GM21737 (cell line): ENCODE measurements around the gene ADARB1.

Experiments used
- ATAC-seq: cut with Tn5 transposase; IDR thresholded peaks from one replicate; pipeline ENCODE4 v1.9.1; 2021; ENCODE audit warnings: mild to moderate bottlenecking, moderate library complexity; ENCODE audit not compliant: unreplicated experiment

Gene ADARB1

GRCh38 chr21:45073301-45074047, 906 bp upstream of the ADARB1 start:
- ATAC-seq = no peak

DNA sequence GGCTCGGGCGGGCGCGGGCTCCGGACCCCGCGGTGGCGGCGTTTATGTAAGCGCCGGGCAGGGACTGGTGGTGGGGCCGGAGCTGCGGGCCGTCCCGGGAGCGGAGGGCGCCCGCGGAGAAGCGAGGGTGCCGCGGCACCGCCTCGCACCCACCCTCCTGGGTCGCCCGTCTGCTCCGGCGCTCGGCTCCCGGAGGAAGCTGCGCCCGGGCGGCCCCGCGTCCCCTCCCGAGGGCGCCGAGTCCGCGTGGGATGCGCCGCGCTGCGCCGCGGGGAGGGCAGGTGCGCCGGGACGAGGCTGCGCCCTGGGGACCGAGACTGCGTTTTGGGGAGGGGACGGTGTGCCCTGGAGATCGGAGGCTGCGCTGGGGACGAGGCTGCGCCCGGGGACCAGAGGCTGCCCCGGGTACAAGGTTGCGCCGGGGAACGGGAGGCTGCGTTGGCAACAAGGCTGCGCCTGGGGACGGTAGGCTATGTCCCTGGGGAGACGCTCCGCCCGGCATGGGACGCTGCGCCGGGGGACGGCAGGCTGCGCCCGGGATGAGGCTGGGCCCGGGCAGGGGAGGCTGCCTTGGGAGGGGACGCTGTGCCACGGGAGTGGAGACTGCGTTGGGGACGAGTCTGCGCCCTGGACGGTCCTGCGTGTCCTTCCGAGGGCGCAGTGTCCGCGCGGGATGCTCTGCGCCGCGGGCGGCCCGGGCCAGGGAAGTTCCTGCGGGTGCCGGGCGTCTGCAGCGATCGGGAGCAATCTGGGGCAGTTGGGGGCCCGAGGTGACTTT, 627 bp downstream of the ADARB1 start:
- no peak for ATAC-seq

GRCh38 chr21:45075596-45076244, 1.3 kb downstream of the ADARB1 start:
- no peak for ATAC-seq

GRCh38 chr21:45076245-45076711, 1.9 kb downstream of the ADARB1 start:
- ATAC-seq = no peak

DNA sequence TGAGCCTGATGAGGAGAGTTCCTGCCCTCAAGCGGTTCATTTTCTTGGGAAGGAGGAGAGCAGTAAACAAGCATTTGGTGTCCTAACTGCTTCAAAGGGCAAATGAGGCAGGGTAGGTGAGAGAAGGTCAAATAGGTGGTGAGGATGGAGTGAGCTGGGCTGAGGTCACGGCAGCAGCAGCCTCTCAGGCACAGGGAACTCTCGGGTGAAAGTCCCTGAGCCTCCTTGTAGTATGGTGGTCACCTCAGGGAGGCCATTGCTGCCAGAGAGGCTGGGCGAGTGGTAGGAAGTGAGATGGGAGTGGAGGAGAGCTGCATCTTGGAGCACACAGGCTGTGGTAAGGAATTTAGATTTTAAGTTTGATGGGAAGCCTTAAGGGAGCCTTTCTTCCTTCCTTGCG, 4.0 kb downstream of the ADARB1 start:
- ATAC-seq = no peak

GRCh38 chr21:45078877-45079281, 4.5 kb downstream of the ADARB1 start:
- no peak for ATAC-seq

- ATAC-seq = no peak
Measured at GRCh38 chr21:45079351-45079750, 5.0 kb downstream of the ADARB1 start.

GRCh38 chr21:45080232-45080631, 5.9 kb downstream of the ADARB1 start:
- no peak for ATAC-seq

DNA sequence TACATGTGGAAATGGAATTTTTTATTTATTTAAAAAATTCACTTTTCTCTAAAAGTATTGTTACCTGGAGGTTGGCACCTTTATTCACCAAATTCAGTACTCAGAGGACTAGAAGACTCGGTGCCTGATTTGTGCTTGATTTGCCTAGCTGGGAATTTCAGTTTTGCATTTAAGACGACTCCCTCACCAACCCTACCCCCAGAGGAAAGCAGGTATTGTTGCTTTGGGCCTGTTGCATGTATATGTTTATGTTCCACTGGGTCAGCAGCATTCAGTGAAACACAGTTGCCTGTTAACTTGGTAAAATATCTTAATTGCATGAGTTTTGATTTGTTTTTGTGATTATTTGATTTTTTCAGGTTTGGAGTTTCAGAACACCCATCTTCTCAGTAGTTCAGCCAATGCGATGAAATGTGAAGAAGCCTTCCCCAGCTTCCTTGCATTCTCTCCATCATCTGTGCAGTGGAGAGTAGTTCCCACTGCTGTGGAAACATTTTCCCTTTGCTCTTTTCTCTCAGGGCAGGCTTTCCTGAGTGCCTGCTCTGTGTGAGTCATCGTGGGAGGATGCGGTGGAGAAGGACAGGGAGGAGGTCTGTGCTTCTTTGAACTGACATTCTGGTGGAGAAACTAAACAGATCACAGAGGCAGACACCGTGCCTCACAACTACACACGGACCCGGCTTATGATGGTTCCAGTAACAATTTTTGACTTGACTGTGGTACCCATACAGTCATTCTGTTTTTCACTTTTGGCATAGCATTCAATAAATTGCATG, 6.4 kb downstream of the ADARB1 start:
- ATAC-seq = no peak

DNA sequence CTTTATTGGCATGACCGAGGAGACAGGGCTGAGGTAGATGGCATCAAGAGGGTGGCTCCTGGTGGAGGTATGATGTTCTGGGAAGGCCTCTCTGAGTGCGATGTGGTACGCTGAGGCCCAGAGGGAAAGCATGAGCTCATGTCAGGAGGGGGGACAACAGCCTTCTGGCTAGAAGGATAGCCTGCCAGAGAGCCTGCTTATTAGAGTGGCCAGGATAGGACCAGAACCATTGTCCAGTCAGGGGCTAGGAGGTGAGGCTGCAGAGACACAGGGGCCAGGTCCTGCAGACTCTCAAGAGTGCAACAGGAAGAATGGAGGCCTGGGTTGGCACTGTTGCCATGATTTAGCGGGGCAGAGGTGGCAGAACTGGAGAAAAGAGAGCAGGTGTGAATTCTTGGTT, 7.3 kb downstream of the ADARB1 start:
- ATAC-seq = no peak

DNA sequence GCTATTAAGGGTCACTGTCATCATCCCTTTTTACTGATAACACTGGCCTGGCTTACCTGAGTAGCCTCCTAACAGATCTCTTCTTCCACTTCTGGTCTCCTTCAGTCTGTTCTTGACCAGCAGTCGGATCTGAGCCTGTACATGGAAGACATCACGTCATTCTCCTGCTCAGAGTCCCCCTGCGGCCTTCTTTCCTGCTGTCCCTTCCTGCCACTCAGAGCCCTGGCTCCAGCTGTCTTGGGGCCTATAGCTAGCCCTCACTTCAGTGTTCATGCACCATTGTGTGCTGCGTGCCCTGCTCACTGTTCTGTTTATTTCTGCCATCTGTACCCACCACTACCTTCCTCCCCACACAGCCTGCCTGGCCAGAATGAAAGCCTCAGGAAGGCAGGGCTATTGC, 8.4 kb downstream of the ADARB1 start:
- no peak for ATAC-seq

DNA sequence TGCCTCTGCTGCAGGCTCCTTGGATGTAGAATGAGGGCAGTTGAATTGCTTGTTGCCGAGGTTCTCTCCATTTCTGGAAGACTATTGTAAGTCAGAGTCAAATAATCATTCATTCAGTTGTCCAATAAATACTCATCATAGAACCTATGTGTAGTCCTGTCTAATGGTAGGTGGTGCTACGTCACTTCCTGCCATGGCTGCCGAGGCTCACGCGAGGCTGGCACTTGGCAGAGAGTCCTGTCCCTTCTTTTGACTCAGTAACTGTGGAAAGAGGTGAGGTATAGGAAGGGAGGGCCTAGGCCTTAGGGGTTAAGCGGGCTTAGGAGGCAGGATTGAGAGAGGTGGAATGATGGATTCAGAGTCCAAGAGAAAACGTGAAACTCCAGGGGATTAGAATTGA, 9.7 kb downstream of the ADARB1 start:
- no peak for ATAC-seq

GRCh38 chr21:45084881-45085536, 10.6 kb downstream of the ADARB1 start:
- ATAC-seq = no peak

DNA sequence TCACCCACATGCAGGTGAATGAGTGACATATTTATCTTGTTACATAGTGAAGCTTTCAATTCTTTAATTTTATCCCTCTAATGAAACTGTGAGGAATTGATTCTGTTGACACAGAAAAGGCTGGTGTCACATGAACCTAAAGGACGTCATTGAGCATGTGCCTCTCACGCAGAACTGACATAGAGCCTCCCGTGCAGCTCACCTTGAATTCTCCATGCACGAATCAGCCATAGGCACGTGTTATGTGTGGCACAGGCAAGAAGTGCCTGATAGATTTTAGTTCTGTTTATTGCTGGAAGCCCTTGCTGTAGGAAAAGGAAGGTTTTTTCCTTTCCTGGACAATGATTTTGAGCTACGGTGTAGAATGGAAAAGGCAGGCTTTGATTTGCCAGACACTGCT, 11.3 kb downstream of the ADARB1 start:
- no peak for ATAC-seq

DNA sequence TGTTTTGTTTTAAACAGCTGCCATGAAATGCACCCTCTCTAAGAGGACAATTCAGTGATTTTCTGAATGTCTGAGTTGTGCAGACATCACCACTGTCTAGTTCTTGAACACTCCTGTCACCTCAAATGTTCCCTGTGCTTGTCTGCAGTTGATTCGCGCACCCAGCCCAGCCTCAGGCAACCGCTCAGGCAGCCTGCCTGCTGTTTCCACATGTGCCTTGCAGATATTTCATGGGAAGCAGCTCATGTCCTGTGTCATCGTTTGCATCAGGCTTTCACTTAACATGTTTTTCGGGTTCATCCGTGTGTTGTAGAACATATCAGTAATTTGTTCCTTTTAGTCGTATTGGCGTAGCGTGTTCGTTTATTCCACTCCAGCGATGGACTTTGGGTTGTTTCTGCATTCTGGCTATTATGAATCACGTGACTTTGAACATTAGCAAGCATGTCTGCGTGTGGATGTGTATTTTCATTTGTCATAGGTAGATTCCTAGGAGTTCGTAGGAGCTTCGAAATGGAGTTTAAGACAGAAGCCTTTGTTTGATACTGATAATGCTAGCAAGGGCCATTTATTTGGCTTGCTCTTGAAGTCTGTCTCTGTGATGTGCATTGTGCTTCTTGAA, 12.1 kb downstream of the ADARB1 start:
- ATAC-seq = no peak

DNA sequence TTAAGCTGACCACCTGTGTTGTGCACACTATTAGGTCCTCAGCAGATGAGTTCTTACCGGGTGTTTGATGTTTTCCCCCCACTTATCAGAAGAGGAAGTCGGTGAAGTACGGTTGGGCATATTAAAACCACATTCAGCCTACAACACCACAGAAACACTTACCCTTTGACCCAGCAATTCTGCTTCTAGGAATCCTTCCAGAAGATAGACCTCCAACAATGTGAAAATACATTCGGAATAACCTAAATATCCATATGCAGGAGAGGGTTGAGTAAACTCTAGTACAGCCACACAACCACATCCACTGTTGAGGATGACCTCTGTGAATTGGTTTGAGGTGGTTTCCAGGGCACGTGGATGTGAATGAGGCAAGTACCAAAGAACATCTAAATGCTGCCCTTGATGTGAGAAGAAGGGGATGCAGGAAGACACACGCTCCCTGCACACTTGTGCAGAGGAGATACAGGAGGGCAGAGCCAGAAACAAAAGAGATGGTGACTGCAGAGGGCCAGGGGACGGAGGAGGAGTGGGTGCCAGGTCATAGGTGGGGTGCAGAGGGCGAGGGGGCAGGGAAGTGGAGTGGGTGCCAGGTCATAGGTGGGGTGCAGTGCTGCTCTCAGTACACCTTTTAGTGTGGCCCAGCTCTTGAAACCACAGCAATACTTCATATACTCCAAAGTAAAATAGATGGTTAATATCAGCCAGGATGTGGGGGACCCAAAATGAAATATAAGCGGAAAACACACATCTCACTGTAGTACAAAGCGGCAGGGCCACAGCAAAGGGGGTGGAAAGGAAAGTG, 12.8 kb downstream of the ADARB1 start:
- no peak for ATAC-seq

- ATAC-seq = no peak
Measured at GRCh38 chr21:45088116-45088515, 13.7 kb downstream of the ADARB1 start.

DNA sequence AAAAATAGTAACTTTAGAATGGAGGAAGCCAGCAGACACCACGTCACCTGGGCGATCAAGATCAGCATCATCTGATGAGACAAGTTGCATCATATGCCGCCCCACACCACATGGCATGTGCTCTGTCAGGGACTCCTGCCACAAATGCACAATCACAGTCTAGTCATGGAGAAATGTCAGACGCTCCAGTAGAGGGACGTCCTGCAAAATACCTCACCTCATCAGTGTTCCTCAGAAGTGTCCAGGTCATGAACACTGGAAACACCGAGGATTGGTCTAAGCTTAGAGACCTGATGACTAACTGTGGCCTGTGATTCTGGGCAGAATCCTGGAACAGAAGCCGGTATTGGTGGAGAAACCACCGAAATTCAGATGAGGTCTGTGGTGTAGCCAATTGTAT, 14.3 kb downstream of the ADARB1 start:
- no peak for ATAC-seq

- no peak for ATAC-seq
Measured at GRCh38 chr21:45089964-45090363, 15.6 kb downstream of the ADARB1 start.
